ENCODE results near the gene MYH7.

MYH7 gene

DNA sequence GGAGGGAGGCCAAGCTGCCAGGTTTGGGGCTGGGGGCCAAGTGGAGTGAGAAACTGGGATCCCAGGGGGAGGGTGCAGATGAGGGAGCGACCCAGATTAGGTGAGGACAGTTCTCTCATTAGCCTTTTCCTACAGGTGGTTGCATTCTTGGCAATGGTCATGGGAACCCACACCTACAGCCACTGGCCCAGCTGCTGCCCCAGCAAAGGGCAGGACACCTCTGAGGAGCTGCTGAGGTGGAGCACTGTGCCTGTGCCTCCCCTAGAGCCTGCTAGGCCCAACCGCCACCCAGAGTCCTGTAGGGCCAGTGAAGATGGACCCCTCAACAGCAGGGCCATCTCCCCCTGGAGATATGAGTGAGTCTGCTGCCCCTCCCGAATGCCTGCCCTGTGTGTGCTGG is 62.4 kb downstream of the MYH7 start:
- DNase-seq (ENCODE audit: low read depth in 2 of 2): no peak

DNA sequence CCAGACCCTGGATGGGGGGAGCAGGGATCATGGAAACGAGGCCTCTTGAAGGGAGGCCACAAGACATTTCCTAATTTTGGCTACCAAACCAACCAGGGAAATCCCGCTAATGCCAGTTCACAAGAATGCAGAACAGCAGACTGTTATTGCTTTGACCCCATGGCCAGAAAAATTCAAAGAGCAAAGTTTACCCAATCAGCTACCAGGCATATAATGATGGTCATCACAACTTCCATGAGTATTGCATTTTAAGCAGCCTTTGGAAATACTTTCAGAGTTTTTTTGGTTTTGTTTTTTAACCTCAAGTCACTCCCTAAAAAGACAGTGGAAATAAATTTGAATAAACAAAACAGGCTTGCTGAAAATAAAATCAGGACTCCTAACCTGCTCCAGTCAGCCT is 63.0 kb downstream of the MYH7 start, which contains the start of gene IL25:
TSS of gene IL25 (plus strand) at position 301 of the 400 bp plus-strand sequence.
- no peak for DNase-seq (ENCODE audit: low read depth in 2 of 2)

DNA sequence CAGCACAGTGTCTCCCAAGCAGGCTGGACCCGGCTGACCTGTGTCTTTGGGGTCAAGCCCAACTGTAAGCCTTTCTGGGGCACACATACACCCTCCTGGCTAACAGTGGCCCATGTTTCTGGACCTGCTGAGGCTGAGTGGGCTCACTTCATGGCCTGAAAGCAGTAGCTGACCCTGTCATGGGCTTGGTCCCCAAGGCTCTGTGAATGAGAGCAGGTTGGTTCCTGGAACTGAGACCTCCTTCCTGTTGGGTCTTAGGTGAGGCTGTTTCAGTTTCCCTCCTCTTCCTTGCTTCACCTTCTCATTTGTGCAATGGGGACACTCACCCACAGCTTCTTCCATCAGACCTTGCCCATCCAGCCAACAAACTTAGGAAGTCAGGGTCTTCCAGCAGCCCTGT is 63.6 kb downstream of the MYH7 start:
- DNase-seq (ENCODE audit: low read depth in 2 of 2): no peak

DNA sequence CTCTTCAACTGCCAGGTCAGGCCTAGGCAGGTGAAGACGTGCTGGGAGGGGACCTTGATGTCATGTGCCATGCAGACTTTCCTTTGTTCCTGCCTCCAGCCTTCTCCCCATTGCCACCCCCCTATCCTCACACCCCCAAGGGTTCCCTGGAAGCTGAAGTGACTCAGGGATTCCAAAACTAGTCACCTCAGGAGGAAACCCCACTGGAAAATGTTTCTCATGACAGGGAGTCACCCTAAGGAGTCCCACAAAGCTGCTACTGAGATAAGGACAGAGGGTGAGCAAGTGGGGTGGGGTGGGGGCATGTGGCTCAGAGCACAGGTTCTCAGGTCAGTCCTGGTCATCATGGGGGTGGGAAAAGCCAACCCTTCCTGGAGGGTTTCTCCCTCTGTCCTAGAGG is 65.2 kb downstream of the MYH7 start:
- no peak for DNase-seq (ENCODE audit: low read depth in 2 of 2)

DNA sequence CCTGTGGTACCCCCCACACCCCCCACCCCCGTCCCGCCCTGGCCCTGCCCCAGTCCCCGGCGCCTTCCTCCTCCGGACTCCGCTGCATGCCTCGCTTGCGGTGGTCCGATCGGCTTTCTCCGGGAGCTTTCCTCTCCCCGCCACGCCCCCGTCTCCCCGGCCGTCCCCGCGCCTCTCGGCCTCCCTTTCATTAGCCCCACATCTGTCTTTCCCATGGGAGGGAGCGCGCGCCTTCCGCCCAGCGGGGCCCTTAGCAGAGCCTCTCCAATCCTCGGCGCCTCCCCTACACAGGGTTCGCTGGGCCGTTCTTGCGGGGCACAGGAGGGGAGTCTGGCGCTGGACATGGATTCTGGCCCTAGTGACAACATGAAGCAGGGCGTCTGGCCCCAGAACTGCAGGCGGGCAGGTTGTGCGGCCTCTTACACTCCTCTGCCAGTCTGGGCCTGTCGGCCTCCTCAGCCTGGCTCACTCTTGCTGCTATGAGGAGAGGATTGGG is 69.0 kb downstream of the MYH7 start:
- no peak for DNase-seq (ENCODE audit: low read depth in 2 of 2)

DNA sequence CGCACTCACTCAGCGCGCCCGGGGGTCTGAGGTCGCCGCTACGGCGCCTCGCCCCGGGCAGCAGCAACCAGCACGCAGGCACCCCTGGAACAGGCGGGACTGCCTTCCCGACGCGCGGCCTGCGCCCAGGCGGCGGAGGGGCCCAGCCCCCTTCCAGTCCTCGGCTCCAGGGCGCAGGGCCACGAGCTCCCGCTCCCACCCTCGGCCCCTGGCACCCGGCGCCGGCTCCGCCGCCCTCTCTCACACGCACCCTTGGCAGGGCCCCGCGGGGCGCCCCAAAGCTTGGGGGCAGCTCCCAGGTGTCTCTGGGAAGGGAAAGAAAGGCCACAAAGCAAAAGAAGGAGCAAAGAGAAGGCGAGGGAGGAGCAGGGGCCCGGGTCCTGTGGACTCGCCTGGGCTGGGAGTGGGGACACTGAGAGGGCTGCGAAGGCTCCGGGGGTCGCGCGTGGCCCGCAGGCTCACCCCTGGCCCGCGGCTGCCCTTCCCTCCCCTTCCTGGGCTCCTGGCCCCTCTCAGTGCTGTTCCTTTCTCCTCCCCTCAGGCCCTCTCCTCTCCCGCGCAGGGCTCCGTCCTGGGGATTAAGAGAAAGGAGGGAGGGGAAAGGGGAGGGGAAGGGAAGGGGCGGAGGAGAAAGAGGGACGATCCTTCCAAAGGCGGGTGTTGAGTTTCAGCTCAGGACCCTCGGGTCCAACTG is 69.6 kb downstream of the MYH7 start:
- no peak for DNase-seq (ENCODE audit: low read depth in 2 of 2)

DNA sequence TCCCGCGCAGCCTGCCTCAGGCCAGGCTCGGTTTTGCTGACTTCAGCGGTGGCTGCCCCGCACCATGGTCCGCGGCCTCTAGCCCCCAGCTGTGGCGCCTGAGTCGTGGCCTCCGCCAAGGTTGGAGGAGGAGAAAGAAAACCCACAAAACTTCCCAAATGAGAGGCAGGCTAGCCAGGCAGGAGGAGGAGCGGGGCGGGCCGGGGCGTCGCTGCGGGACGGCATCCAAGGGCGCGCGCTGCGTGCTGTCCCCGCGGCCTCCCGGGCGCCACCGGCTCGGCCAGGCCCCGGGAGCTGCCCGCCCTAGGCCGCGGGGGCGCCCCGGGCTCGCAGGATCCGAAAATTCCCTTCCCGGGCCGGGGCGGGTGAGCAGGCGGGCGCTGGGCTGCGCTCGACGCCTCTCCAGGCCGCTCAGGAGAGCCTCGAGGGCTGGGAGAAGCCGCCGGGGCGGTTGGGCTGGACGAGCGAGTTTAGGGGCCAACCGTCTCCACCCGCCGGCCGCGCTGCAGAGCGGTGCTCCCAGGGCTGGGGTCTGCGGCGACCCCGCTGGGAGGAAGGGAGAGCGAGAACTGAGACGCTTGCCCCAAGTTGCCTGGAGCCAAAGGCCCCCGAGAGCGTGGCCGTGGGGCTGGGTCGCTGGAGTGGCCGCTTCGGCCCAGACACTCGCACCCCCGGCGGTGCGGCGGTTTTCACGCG is 70.3 kb downstream of the MYH7 start, which contains the start of gene EFS:
TSS of gene EFS (minus strand) at position 137 of the 696 bp plus-strand sequence. CDS start 147 bp downstream, outside the sequence.
- no peak for DNase-seq (ENCODE audit: low read depth in 2 of 2)

DNA sequence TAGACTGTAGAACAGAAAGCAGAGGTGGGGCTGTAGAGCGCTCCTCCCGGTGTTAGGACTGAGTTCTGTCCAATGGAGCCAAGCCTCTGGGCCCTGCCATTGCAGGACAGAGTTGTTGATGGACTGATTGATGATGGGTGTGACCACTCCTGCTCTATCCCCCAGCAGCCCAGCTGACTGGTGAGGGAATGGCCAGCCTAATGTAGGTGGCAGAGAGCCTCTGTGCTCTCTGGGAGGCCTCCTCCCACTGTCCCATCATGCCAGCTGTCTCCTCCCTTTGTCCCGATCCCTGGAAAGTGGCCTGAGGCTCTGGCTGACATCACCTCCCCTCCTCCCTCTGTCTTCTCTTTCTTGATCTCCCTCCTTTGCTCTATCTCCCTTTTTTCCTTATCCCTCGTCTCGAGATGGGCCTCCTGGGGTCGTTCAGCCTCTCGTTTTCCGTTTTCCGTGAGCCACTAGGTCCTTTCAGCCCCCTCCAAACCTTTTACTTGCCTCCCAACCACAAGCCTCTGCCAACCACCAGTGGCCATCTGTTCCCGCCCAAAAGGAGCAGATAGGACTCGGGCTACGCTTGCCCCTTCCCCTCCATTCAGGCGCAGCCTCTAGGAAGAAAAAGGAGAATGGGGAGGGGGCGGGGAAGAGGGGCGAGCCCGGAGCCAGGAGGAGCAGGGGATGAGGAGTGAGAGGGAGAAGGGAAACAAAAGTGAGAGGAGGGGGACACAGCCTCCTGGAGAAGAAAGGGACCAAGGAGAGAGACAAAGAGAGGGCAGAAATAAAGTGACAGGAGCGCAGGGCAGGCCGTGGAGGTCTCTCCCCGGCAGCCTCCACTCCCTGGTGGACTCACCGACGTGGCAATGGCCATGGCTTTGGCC is 71.1 kb downstream of the MYH7 start:
- no peak for DNase-seq (ENCODE audit: low read depth in 2 of 2)
